Naive thymus-derived CD4-positive, alpha-beta T cell (primary cell): Measurements from ENCODE around the gene ZNF514. TPM values are rescaled to one million over a fixed set of nuclear protein-coding genes. Genes with fewer than 3 reads are reported as not detected.

ENCODE experiments used
- ATAC-seq: fragments of 150-1000 bp; cut with Tn5 transposase; 2 replicates; pipeline ENCODE4 v1.10.0; 2021; ENCODE audit warnings: mild to moderate bottlenecking, moderate library complexity
- CTCF ChIA-PET: fragments of 350-600 bp; sonication (Branson Sonifier 250); formaldehyde crosslinking; loops from one replicate; lab custom pipeline; 2021; ENCODE audit warnings: antibody characterized with exemption; lab: Charles Lee
- POLR2A ChIA-PET: fragments of 350-600 bp; sonication (Branson Sonifier 250); formaldehyde crosslinking; loops from one replicate; lab custom pipeline; 2021; ENCODE audit warnings: antibody characterized with exemption, inconsistent platforms; lab: Charles Lee
- DNase-seq, 9 donors: peaks; one replicate each; pipeline versions ENCODE4 v3.0.0 to v3.0.0-alpha.2; 2020 to 2022; ENCODE audit warnings: mixed read lengths in 1 of 9
- H3K27ac ChIP-seq: one replicate; pipeline ENCODE4 v1.7.0; 2013; ENCODE audit warnings: mild to moderate bottlenecking, low read depth, low read length, moderate library complexity
- H3K27me3 ChIP-seq, 2 donors: one replicate each; pipeline ENCODE4 v1.7.0; 2013; ENCODE audit warnings: low read length in 2 of 2, mild to moderate bottlenecking in 2 of 2, moderate library complexity in 2 of 2; ENCODE audit not compliant: control insufficient read depth in 2 of 2, insufficient read depth in 2 of 2
- H3K36me3 ChIP-seq, 3 experiments: 1 replicate in 2 of 3; 2 replicates in 1 of 3; pipeline ENCODE4 v1.7.0; 2013; ENCODE audit warnings: low read length in 3 of 3, mild to moderate bottlenecking in 3 of 3, moderate library complexity in 1 of 3; ENCODE audit not compliant: insufficient read depth in 3 of 3, control insufficient read depth in 2 of 3
- H3K4me1 ChIP-seq, 2 donors: one replicate each; pipeline ENCODE4 v1.7.0; 2013; ENCODE audit warnings: low read length in 2 of 2, mild to moderate bottlenecking in 2 of 2, moderate library complexity in 1 of 2; ENCODE audit not compliant: control insufficient read depth in 2 of 2, insufficient read depth in 2 of 2
- H3K4me3 ChIP-seq: 2 replicates; pipeline ENCODE4 v1.7.0; 2013; ENCODE audit warnings: mild to moderate bottlenecking, low read length
- H3K9me3 ChIP-seq, 3 experiments: 1 replicate in 2 of 3; 2 replicates in 1 of 3; pipeline ENCODE4 v1.7.0; 2013; ENCODE audit warnings: low read length in 3 of 3; ENCODE audit not compliant: control insufficient read depth in 2 of 3
- H3K27ac Mint-ChIP-seq, 9 donors: one replicate each; pipeline ENCODE4 v1.8.0; 2020 to 2022; ENCODE audit warnings: mixed read lengths in 9 of 9, mild to moderate bottlenecking in 8 of 9, moderate library complexity in 5 of 9, inconsistent platforms in 2 of 9
- H3K27me3 Mint-ChIP-seq, 5 donors: one replicate each; pipeline ENCODE4 v1.8.0; 2021 to 2022; ENCODE audit warnings: mixed read lengths in 5 of 5, mild to moderate bottlenecking in 1 of 5
- H3K36me3 Mint-ChIP-seq, 5 donors: one replicate each; pipeline ENCODE4 v1.8.0; 2020 to 2022; ENCODE audit warnings: mixed read lengths in 5 of 5, mild to moderate bottlenecking in 3 of 5, inconsistent platforms in 1 of 5
- H3K4me1 Mint-ChIP-seq, 7 donors: one replicate each; pipeline ENCODE4 v1.8.0; 2020 to 2022; ENCODE audit warnings: mixed read lengths in 7 of 7, mild to moderate bottlenecking in 3 of 7, inconsistent platforms in 1 of 7
- H3K4me3 Mint-ChIP-seq, 10 donors: one replicate each; pipeline ENCODE4 v1.8.0; 2020 to 2022; ENCODE audit warnings: mild to moderate bottlenecking in 10 of 10, mixed read lengths in 10 of 10, moderate library complexity in 6 of 10, inconsistent platforms in 2 of 10
- H3K9me3 Mint-ChIP-seq, 11 donors: one replicate each; pipeline ENCODE4 v1.8.0; 2020 to 2022; ENCODE audit warnings: mixed read lengths in 11 of 11, mild to moderate bottlenecking in 4 of 11, inconsistent platforms in 1 of 11, moderate library complexity in 1 of 11
- intact Hi-C, 2 donors: fragments of 100-400 bp; cut with micrococcal nuclease; formaldehyde crosslinking; loops; one replicate each; pipeline ENCODE4 v1.15.1; 2023
- polyA plus RNA-seq, 2 donors: library from polyadenylated mRNA; unstranded; fragments of 300-500 nt; fragmentation: Illumina TruSeq; gene quantifications; one replicate each; pipeline ENCODE4 v1.2.3, GENCODE V29; 2021
- total RNA-seq, 6 experiments: library from RNA in 5 of 6; stranded (reverse) in 5 of 6; gene quantifications; 1 replicate in 5 of 6; 2 replicates in 1 of 6; pipeline ENCODE4 v1.2.3 and lab custom pipeline; 2021 to 2026

The ZNF514 gene
- total RNA-seq (10 to 100 TPM; 10.6 to 39.9 (median 16.6) TPM), polyA plus RNA-seq (10 to 100 TPM in 1 of 2 donors, 1 to 10 TPM in 1; 6.6 to 11.2 TPM), total RNA-seq (lab: John Stamatoyannopoulos, UW) (19.0 reads per million, percentile 49 among the genes with 10 or more reads in this experiment)

GRCh38 chr2:95159690-95160449 lies at the start of gene ZNF514:
Gene ZNF514, minus strand, starts transcription at chr2:95159848. Its CDS starts 6,595 bp downstream, at chr2:95153253.
- Mint-ChIP-seq H3K9me3 (peaks cover 5 to 27% (median 10%) of the 10 kb centered on the region in 11 donors), H3K4me3 (peak within 1 kb of the TSS; percentile 86 to 94 (median 90)), H3K4me1 (peaks cover 12 to 34% (median 30%) of the 10 kb centered on the region in 7 donors), H3K27me3 (no peaks in the 10 kb centered on the region), H3K36me3 (peaks cover 15 to 30% (median 22%) of the 10 kb centered on the region in 5 donors), H3K27ac (peak within 1 kb of the TSS; percentile 82 to 94 (median 87))
- POLR2A ChIA-PET: interaction anchor here (0.6 to 3.3 kb wide), 10 partner anchors 10 to 137 kb away, joined by 3 to 29 read pairs (median 4); partner anchors contain the start of gene MRPS5
- peak within 1 kb of the TSS; percentile 83 for H3K4me3 ChIP-seq
- intact Hi-C loops: loop anchor here (1.0 to 5.0 kb wide), 3 partner anchors 38 to 73 kb away; partner anchors contain the start of gene ZNF892 (in 2 of the 2)
- DNase-seq (peak; percentile 69 to 85 (median 72)), ATAC-seq (peak; percentile 95)
- H3K4me1 ChIP-seq: peaks cover 0 to 13% of the 10 kb centered on the region in 2 donors
- peak within 1 kb of the TSS; percentile 75 for H3K27ac ChIP-seq
- H3K9me3 ChIP-seq: no peaks in the 10 kb centered on the region
- CTCF ChIA-PET: interaction anchor here (0.8 to 2.1 kb wide), 3 partner anchors 38 to 136 kb away, joined by 3 to 10 read pairs (median 3); partner anchors contain the start of gene MRPS5
- peaks cover 0 to 20% (median 0%) of the 10 kb centered on the region in 3 experiments for H3K36me3 ChIP-seq
- no peaks in the 10 kb centered on the region for H3K27me3 ChIP-seq

GRCh38 chr2:95208106-95208505 lies 48.5 kb upstream of the ZNF514 start:
- H3K27me3 Mint-ChIP-seq: no peaks in the 10 kb centered on the region
- Histone ChIP-seq H3K27ac (no peak overlapping the region), H3K9me3 (peaks cover 3 to 20% (median 8%) of the 10 kb centered on the region in 3 experiments), H3K4me1 (peaks cover 7 to 9% of the 10 kb centered on the region in 2 donors), H3K27me3 (no peaks in the 10 kb centered on the region), H3K36me3 (peaks cover 3 to 31% (median 6%) of the 10 kb centered on the region in 3 experiments), H3K4me3 (peak overlapping the region; percentile 89)
- peaks cover 35 to 52% (median 49%) of the 10 kb centered on the region in 5 donors for H3K36me3 Mint-ChIP-seq
- POLR2A ChIA-PET: interaction anchor here (1.4 kb wide), 1 partner anchor 49 kb away, joined by 4 read pairs; the partner anchor contains the start of gene ZNF514
- peaks cover 17 to 37% (median 27%) of the 10 kb centered on the region in 7 donors for H3K4me1 Mint-ChIP-seq
- intact Hi-C loops: loop anchor here in 1 of 2 donors (5.0 kb wide), 1 partner anchor 131 kb away; no protein-coding TSS in a partner anchor
- H3K4me3 Mint-ChIP-seq: peak overlapping the region; percentile 92 to 96 (median 94)
- peaks cover 7 to 43% (median 34%) of the 10 kb centered on the region in 11 donors for H3K9me3 Mint-ChIP-seq
- CTCF ChIA-PET: no interaction called here
- no peak for ATAC-seq
- no peak for DNase-seq
- H3K27ac Mint-ChIP-seq: peak overlapping the region in 6 of 9 donors; percentile 13 to 87 (median 47)

GRCh38 chr2:95207111-95207961 lies 47.7 kb upstream of the ZNF514 start, which contains the start of gene ZNF892:
Gene ZNF892, plus strand, starts transcription at chr2:95207521. Its CDS starts 295 bp downstream, at chr2:95207816.
- DNase-seq (peak; percentile 50 to 83 (median 63)), ATAC-seq (peak; percentile 95)
- intact Hi-C loops: loop anchor here (1.0 to 5.0 kb wide), 11 partner anchors 14 to 333 kb away; partner anchors contain the start of genes ZNF2 (in 2 of the 2), ZNF514 (in 2 of the 2), FAHD2A (in 1 of the 2) and MRPS5 (in 1 of the 2)
- H3K9me3 Mint-ChIP-seq: peaks cover 4 to 35% (median 27%) of the 10 kb centered on the region in 11 donors
- H3K27me3 Mint-ChIP-seq: no peaks in the 10 kb centered on the region
- Histone ChIP-seq H3K9me3 (peaks cover 0 to 12% (median 0%) of the 10 kb centered on the region in 3 experiments), H3K36me3 (peaks cover 0 to 23% (median 3%) of the 10 kb centered on the region in 3 experiments), H3K27me3 (no peaks in the 10 kb centered on the region), H3K4me3 (peak within 1 kb of the TSS; percentile 89), H3K27ac (peak within 1 kb of the TSS; percentile 85), H3K4me1 (peaks cover 7 to 9% of the 10 kb centered on the region in 2 donors)
- H3K36me3 Mint-ChIP-seq: peaks cover 28 to 44% (median 41%) of the 10 kb centered on the region in 5 donors
- peak within 1 kb of the TSS; percentile 92 to 96 (median 94) for H3K4me3 Mint-ChIP-seq
- H3K27ac Mint-ChIP-seq: peak within 1 kb of the TSS; percentile 75 to 89 (median 81)
- ChIA-PET POLR2A (interaction anchor here (0.6 to 1.5 kb wide), 3 partner anchors 41 to 131 kb away, joined by 3 to 4 read pairs (median 3); partner anchors contain the start of gene ZNF2), CTCF (no interaction called here)
- peaks cover 17 to 37% (median 27%) of the 10 kb centered on the region in 7 donors for H3K4me1 Mint-ChIP-seq

GRCh38 chr2:95206096-95206495 lies 46.4 kb upstream of the ZNF514 start:
- POLR2A ChIA-PET: interaction anchor here (0.7 to 1.5 kb wide), 4 partner anchors 40 to 127 kb away, joined by 3 to 4 read pairs (median 3); partner anchors contain the start of genes MRPS5 and ZNF2
- CTCF ChIA-PET: interaction anchor here (0.5 kb wide), 1 partner anchor 298 kb away, joined by 3 read pairs; no protein-coding TSS in a partner anchor
- H3K4me1 Mint-ChIP-seq: peaks cover 17 to 37% (median 27%) of the 10 kb centered on the region in 7 donors

GRCh38 chr2:95204396-95204795 lies 44.7 kb upstream of the ZNF514 start:
- Histone ChIP-seq H3K27ac (no peak overlapping the region), H3K36me3 (peaks cover 0 to 6% (median 0%) of the 10 kb centered on the region in 3 experiments), H3K4me3 (no peak overlapping the region), H3K4me1 (peaks cover 7 to 9% of the 10 kb centered on the region in 2 donors), H3K9me3 (no peaks in the 10 kb centered on the region), H3K27me3 (no peaks in the 10 kb centered on the region)
- intact Hi-C loops: no loop called here
- Mint-ChIP-seq H3K4me1 (peaks cover 14 to 31% (median 24%) of the 10 kb centered on the region in 7 donors), H3K4me3 (peak overlapping the region in 2 of 10 donors; percentile 10 to 45), H3K36me3 (peaks cover 8 to 18% (median 15%) of the 10 kb centered on the region in 5 donors), H3K27me3 (peaks cover 0 to 4% (median 0%) of the 10 kb centered on the region in 5 donors), H3K9me3 (peaks cover 0 to 20% (median 6%) of the 10 kb centered on the region in 11 donors), H3K27ac (no peak overlapping the region)
- DNase-seq: no peak
- no peak for ATAC-seq
- POLR2A ChIA-PET: no interaction called here
- CTCF ChIA-PET: no interaction called here

More at GRCh38 chr2:95206096-95206495, 46.4 kb upstream of the ZNF514 start:
- no peak overlapping the region for H3K4me3 ChIP-seq
- no peak for ATAC-seq
- H3K9me3 ChIP-seq: peaks cover 0 to under 1% (median 0%) of the 10 kb centered on the region in 3 experiments
- H3K27ac ChIP-seq: no peak overlapping the region
- no peak overlapping the region for H3K27ac Mint-ChIP-seq
- H3K9me3 Mint-ChIP-seq: peaks cover 4 to 25% (median 17%) of the 10 kb centered on the region in 11 donors
- H3K36me3 ChIP-seq: peaks cover 0 to 11% (median 3%) of the 10 kb centered on the region in 3 experiments
- DNase-seq: no peak
- peaks cover 7 to 9% of the 10 kb centered on the region in 2 donors for H3K4me1 ChIP-seq
- peaks cover 19 to 32% (median 28%) of the 10 kb centered on the region in 5 donors for H3K36me3 Mint-ChIP-seq
- H3K27me3 Mint-ChIP-seq: no peaks in the 10 kb centered on the region
- peak overlapping the region; percentile 92 to 96 (median 94) for H3K4me3 Mint-ChIP-seq
- no peaks in the 10 kb centered on the region for H3K27me3 ChIP-seq
- intact Hi-C loops: loop anchor here in 1 of 2 donors (5.0 kb wide), 1 partner anchor 129 kb away; no protein-coding TSS in a partner anchor
